Stomach smooth muscle (tissue), 2 donors: ENCODE data around the gene RUFY3.
"Not testable (repeated sequence)": the region's sequence is repeated elsewhere in the genome, so short reads cannot be mapped to it uniquely, and the experiment has no call there.

Source experiments
- H3K27ac ChIP-seq: one replicate; pipeline ENCODE4 v1.7.0; 2013; ENCODE audit warnings: mild to moderate bottlenecking, low read length, inconsistent platforms
- H3K27me3 ChIP-seq, 2 donors: one replicate each; pipeline ENCODE4 v1.7.0; 2013; ENCODE audit warnings: low read length in 2 of 2; ENCODE audit not compliant: insufficient read depth in 2 of 2, control insufficient read depth in 1 of 2
- H3K36me3 ChIP-seq, 2 donors: one replicate each; pipeline ENCODE4 v1.7.0; 2013; ENCODE audit warnings: low read length in 2 of 2; ENCODE audit not compliant: control insufficient read depth in 2 of 2, insufficient read depth in 2 of 2
- H3K4me1 ChIP-seq: one replicate; pipeline ENCODE4 v1.7.0; 2013; ENCODE audit warnings: low read length; ENCODE audit not compliant: control insufficient read depth, insufficient read depth
- H3K4me3 ChIP-seq, 2 donors: one replicate each; pipeline ENCODE4 v1.7.0; 2013; ENCODE audit warnings: low read length in 2 of 2
- H3K9ac ChIP-seq, 2 donors: one replicate each; pipeline ENCODE4 v1.7.0; 2013; ENCODE audit warnings: low read length in 2 of 2, mild to moderate bottlenecking in 1 of 2
- H3K9me3 ChIP-seq, 2 donors: one replicate each; pipeline ENCODE4 v1.7.0; 2013; ENCODE audit warnings: low read length in 2 of 2; ENCODE audit not compliant: control insufficient read depth in 2 of 2
- donor health status: healthy.
- donor health status: Pancreatic carcinoma.

The RUFY3 gene

GRCh38 chr4:70830054-70830453 lies 108.3 kb downstream of the RUFY3 start:
- Histone ChIP-seq H3K27ac (no peak overlapping the region), H3K4me3 (no peak overlapping the region), H3K27me3 (no peaks in the 10 kb centered on the region), H3K9me3 (no peaks in the 10 kb centered on the region), H3K36me3 (peaks cover 38 to 41% of the 10 kb centered on the region in 2 donors), H3K9ac (no peak overlapping the region), H3K4me1 (no peaks in the 10 kb centered on the region)

DNA sequence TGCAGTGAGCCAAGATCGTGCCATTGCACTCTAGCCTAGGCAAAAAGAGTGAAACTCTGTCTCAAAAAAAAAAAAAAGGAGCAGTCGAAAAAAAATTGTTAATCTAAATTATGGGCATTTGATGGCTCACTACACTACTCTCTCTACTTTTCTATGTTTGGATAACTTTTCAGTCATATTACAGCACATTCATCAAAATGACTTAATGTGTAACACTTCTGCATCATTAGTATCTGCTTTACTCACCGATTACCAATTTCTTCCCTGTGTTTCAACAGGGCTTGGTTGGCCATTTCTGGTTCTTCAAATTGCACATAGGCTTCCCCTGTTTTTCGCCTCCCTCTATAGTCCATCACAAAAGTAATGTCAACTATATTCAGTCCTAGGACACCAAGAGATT lies 109.5 kb downstream of the RUFY3 start:
- no peaks in the 10 kb centered on the region for H3K9me3 ChIP-seq
- peaks cover 29 to 31% of the 10 kb centered on the region in 2 donors for H3K36me3 ChIP-seq
- H3K9ac ChIP-seq = no peak overlapping the region
- no peak overlapping the region for H3K4me3 ChIP-seq
- H3K27ac ChIP-seq = no peak overlapping the region
- H3K27me3 ChIP-seq = no peaks in the 10 kb centered on the region
- no peaks in the 10 kb centered on the region for H3K4me1 ChIP-seq

GRCh38 chr4:70833675-70834074 lies 111.9 kb downstream of the RUFY3 start:
- Histone ChIP-seq H3K4me3 (no peak overlapping the region), H3K4me1 (peaks cover 20% of the 10 kb centered on the region), H3K9me3 (no peaks in the 10 kb centered on the region), H3K27ac (no peak overlapping the region), H3K9ac (no peak overlapping the region), H3K36me3 (peaks cover 22 to 27% of the 10 kb centered on the region in 2 donors), H3K27me3 (no peaks in the 10 kb centered on the region)

- Histone ChIP-seq H3K9me3 (no peaks in the 10 kb centered on the region), H3K27ac (no peak overlapping the region), H3K27me3 (no peaks in the 10 kb centered on the region), H3K4me1 (peaks cover 21% of the 10 kb centered on the region), H3K36me3 (peaks cover 12 to 15% of the 10 kb centered on the region in 2 donors), H3K4me3 (no peak overlapping the region), H3K9ac (no peak overlapping the region)
Measured at GRCh38 chr4:70836081-70836480, 114.3 kb downstream of the RUFY3 start.

- H3K27ac ChIP-seq = peak overlapping the region; percentile 73
- H3K9ac ChIP-seq = peak overlapping the region; percentile 63 to 81
- peak overlapping the region; percentile 61 to 89 for H3K4me3 ChIP-seq
- H3K4me1 ChIP-seq = peaks cover 21% of the 10 kb centered on the region
- no peaks in the 10 kb centered on the region for H3K27me3 ChIP-seq
- no peaks in the 10 kb centered on the region for H3K9me3 ChIP-seq
- peaks cover 0 to 4% of the 10 kb centered on the region in 2 donors for H3K36me3 ChIP-seq
Measured at GRCh38 chr4:70838204-70838603, 116.4 kb downstream of the RUFY3 start.

GRCh38 chr4:70838666-70839588 lies 117.2 kb downstream of the RUFY3 start:
- H3K27me3 ChIP-seq = no peaks in the 10 kb centered on the region
- peak overlapping the region; percentile 73 for H3K27ac ChIP-seq
- H3K9ac ChIP-seq = peak overlapping the region; percentile 63 to 81
- H3K4me3 ChIP-seq = peak overlapping the region; percentile 61 to 89
- peaks cover 21% of the 10 kb centered on the region for H3K4me1 ChIP-seq
- no peaks in the 10 kb centered on the region for H3K9me3 ChIP-seq
- H3K36me3 ChIP-seq = peaks cover 0 to 4% of the 10 kb centered on the region in 2 donors

DNA sequence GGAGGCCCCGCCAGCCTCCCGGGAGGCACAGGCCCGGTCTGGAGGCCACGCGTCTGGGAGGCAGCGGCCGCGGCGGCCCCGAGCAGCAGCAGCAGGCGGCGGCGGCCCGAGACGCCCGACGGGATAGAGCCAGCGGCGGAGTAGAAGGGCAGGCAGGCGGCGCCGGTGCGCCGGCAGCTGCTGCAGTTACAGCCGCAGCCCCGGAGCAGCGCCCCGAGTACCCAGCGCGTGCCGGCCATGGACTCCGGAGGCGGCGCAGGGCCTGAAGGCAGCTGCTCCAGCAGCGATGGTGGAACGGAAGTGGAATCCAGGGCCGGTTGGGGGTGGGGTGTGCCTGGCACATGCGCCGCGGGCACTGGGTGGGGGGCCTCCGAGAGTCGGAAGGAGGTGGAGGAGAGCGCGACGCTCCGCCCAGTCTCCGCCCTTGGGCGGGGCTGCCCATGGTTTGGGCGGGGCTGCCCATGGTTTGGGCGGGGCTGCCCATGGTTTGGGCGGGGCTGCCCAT lies 117.9 kb downstream of the RUFY3 start, which contains the start of gene GRSF1:
TSS of gene GRSF1 (minus strand) at position 302 of the 505 bp plus-strand sequence. CDS start at position 239, 63 bp downstream.
- Histone ChIP-seq H3K9me3 (no peaks in the 10 kb centered on the region), H3K27me3 (no peaks in the 10 kb centered on the region), H3K27ac (peak within 1 kb of the TSS; percentile 73), H3K4me3 (peak within 1 kb of the TSS; percentile 61 to 89), H3K36me3 (peaks cover 0 to 4% of the 10 kb centered on the region in 2 donors), H3K9ac (peak within 1 kb of the TSS; percentile 63 to 81), H3K4me1 (peaks cover 21% of the 10 kb centered on the region)

DNA sequence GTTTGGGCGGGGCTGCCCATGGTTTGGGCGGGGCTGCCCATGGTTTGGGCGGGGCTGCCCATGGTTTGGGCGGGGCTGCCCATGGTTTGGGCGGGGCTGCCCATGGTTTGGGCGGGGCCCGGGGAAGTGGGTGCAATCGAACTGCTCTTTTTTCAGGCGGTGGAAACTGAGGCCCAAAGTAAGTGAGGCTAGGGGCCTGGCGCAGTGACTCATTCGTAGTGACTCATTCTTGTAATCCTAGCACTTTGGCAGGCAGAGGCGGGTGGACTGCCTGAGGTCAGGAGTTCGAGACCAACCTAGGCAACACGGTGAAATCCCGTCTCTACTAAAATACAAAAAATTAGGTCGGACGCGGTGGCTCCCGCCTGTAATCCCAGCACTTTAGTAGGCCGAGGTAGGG lies 118.4 kb downstream of the RUFY3 start:
- H3K27ac ChIP-seq, H3K9ac ChIP-seq, H3K27me3 ChIP-seq, H3K36me3 ChIP-seq, H3K9me3 ChIP-seq: not testable (repeated sequence)
- Histone ChIP-seq H3K4me1 (peaks cover 21% of the 10 kb centered on the region), H3K4me3 (peak overlapping the region in 1 of 2 donors; percentile 22)

GRCh38 chr4:70840631-70841030 lies 118.9 kb downstream of the RUFY3 start:
- H3K27ac ChIP-seq, H3K4me3 ChIP-seq, H3K27me3 ChIP-seq, H3K36me3 ChIP-seq, H3K9me3 ChIP-seq, H3K9ac ChIP-seq: not testable (repeated sequence)
- peaks cover 21% of the 10 kb centered on the region for H3K4me1 ChIP-seq

DNA sequence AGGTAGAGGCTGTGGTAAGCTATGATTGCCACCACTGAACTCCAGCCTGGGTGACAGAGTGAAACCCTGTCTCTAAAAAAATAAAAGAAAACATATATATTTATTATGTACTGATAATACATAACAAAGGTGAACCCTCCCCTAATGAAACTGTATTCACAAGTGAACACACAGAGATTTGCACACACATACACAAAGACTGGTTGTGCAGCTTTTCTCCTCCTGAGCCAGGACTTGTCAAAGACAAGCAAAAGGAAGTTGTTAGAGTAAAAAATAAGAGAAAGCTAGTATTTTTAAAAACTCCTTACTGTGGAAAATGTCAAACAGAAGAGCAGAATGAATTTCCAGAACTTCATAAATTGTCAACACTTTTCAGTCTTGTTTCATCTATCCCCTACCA lies 119.4 kb downstream of the RUFY3 start:
- H3K27me3 ChIP-seq = no peaks in the 10 kb centered on the region
- H3K27ac ChIP-seq = no peak overlapping the region
- peaks cover 21% of the 10 kb centered on the region for H3K4me1 ChIP-seq
- H3K9me3 ChIP-seq = no peaks in the 10 kb centered on the region
- no peak overlapping the region for H3K9ac ChIP-seq
- no peak overlapping the region for H3K4me3 ChIP-seq
- H3K36me3 ChIP-seq = no peaks in the 10 kb centered on the region

- no peaks in the 10 kb centered on the region for H3K27me3 ChIP-seq
- peaks cover 15% of the 10 kb centered on the region for H3K4me1 ChIP-seq
- H3K27ac ChIP-seq = no peak overlapping the region
- H3K36me3 ChIP-seq = no peaks in the 10 kb centered on the region
- H3K9me3 ChIP-seq = no peaks in the 10 kb centered on the region
- H3K4me3 ChIP-seq = no peak overlapping the region
- no peak overlapping the region for H3K9ac ChIP-seq
Measured at GRCh38 chr4:70841951-70842350, 120.2 kb downstream of the RUFY3 start.
